PC-3 (cell line): ENCODE results near the gene ULBP1.

Experiments used
- EZH2 ChIP-seq: fragments of 300-600 bp; sonication (generic); IDR thresholded peaks from one replicate; pipeline ENCODE4 v1.6.1; 2017; ENCODE audit warnings: antibody characterized with exemption, mild to moderate bottlenecking, low read length; ENCODE audit not compliant: unreplicated experiment
- TF ChIP-seq, protein P1 (sequence below): fragments of 300-600 bp; sonication (generic); conservative IDR thresholded peaks from 2 replicates; pipeline ENCODE4 v1.5.1; 2017; ENCODE audit warnings: antibody characterized with exemption, low read depth, mild to moderate bottlenecking, low read length

DNA sequence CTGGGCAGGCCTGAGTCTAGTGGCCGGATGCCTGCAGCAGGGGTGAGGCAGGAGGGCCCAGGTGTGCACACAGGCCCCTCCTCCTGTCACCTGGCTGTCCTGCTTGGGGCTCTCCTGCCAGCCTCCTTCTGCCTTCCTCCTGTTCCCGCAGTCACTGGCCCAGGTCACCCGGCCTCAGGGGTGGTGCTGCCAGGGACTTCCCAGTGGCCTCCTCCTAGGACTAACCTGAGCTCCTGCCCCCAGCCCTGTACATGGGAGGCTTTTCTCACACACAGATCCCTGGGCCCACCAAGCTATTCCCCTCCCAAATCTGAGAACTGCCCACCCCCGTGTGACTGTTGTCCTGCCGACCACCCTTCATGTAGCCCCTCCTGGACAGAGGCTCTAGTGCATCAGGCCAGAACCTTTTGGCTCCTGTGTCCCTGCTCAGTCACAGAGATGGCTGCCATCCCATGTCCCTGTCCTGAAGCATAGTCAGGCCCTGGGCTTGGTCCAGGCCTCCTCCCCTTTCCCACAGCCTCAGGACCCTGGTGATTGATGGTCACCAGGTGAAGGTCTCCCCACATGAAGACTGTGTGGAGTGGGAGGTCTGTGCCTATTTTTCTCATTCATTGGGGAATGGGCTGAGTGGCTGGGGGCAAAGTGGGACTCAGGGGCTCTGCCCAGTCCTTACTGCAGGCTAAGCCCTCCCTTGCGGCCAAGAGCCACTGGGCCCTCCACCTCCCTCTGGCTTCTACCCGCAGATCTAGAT, 1.1 kb upstream of the ULBP1 start:
- TF ChIP-seq, protein P1, sequence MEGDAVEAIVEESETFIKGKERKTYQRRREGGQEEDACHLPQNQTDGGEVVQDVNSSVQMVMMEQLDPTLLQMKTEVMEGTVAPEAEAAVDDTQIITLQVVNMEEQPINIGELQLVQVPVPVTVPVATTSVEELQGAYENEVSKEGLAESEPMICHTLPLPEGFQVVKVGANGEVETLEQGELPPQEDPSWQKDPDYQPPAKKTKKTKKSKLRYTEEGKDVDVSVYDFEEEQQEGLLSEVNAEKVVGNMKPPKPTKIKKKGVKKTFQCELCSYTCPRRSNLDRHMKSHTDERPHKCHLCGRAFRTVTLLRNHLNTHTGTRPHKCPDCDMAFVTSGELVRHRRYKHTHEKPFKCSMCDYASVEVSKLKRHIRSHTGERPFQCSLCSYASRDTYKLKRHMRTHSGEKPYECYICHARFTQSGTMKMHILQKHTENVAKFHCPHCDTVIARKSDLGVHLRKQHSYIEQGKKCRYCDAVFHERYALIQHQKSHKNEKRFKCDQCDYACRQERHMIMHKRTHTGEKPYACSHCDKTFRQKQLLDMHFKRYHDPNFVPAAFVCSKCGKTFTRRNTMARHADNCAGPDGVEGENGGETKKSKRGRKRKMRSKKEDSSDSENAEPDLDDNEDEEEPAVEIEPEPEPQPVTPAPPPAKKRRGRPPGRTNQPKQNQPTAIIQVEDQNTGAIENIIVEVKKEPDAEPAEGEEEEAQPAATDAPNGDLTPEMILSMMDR: no peak
- TF ChIP-seq EZH2: no peak
